HFF-Myc (cell line): ENCODE results near the gene PCBD2.
"Not testable (repeated sequence)": the region's sequence is repeated elsewhere in the genome, so short reads cannot be mapped to it uniquely, and the experiment has no call there.

ENCODE experiments used
- DNase-seq: peaks from one replicate; pipeline ENCODE4 v3.0.0-alpha.2; 2011; ENCODE audit warnings: low read depth; ENCODE audit errors: extremely low read depth
- H3K4me3 ChIP-seq: replicated peaks from 2 replicates; pipeline ENCODE4 v1.5.1; 2011; ENCODE audit warnings: low read depth, mild to moderate bottlenecking, control low read depth, low read length
- CTCF ChIP-seq: IDR thresholded peaks from 2 replicates; pipeline ENCODE4 v1.5.1; 2012; ENCODE audit warnings: mild to moderate bottlenecking, low read depth, low read length, control low read depth; ENCODE audit errors: missing control alignments

Gene PCBD2

DNA sequence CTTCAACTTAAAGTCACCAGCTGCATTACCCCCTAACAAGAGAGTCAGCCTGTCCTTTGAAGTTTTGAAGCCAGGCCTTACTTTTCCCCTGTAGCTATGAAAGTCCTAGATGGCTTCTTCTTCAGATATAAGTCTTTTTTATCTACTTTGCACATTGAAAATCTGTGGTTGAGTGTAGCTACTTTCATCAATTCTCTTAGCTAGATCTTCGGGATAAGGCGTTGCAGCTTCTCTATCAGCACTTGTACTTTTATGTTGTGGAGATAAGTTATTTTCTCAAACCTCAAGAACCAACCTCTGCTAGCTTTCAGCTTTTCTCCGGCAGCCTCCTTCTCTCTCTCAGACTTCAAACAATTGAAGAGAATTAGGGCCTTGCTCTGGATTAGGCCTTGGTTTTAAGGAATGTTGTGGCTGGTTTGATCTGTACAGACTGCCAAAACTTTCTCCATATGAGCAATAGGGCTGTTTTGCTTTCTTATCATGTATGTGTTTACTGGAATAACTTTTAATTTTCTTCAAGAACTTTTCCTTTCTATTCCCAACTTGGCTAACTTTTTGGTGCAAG lies 84.4 kb downstream of the PCBD2 start:
- DNase-seq: no peak
- no peak overlapping the region for H3K4me3 ChIP-seq
- no peak for TF ChIP-seq CTCF

GRCh38 chr5:134990183-134990582 lies 85.3 kb downstream of the PCBD2 start:
- not testable (repeated sequence) for DNase-seq, H3K4me3 ChIP-seq

DNA sequence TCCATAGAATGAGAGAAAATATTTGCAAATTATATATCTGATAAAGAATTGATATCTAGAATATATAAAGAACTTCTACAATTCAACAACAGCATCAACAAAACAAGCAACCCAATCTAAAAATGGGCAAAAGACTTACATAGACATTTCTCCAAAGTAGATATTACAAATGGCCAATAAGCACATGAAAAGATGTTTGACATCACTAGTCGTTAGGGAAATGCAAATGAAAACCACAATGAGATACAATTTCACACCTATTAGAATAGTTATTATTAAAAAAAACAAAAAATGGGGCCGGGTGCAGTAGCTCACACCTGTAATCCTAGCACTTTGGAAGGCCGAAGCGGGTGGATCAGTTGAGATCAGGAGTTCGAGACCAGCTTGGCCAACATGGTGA lies 87.2 kb downstream of the PCBD2 start:
- TF ChIP-seq CTCF: no peak
- DNase-seq: no peak
- H3K4me3 ChIP-seq: no peak overlapping the region

DNA sequence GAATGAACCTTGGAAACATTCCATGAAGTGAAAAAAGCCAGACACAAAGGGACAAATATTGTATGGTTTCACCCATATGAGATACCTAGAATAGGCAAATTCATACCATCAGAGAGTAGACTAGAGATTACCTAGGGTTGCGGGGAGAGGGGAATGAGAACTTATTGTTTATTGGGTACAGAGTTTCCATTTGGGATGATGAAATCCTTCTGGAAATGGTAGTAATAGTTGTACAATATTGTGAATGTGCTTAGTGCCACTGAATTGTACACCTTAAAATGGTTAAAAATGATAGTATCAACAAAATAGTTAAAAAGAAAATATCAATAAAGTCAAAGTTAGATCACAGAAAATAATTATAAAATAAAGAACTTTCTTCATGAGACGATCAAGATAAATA lies 88.2 kb downstream of the PCBD2 start:
- DNase-seq: no peak
- H3K4me3 ChIP-seq: no peak overlapping the region
- TF ChIP-seq CTCF: no peak

GRCh38 chr5:134994560-134995156 lies 89.7 kb downstream of the PCBD2 start:
- DNase-seq: no peak
- TF ChIP-seq CTCF: no peak
- H3K4me3 ChIP-seq: no peak overlapping the region

- DNase-seq: no peak
- no peak overlapping the region for H3K4me3 ChIP-seq
- no peak for TF ChIP-seq CTCF
Observed at GRCh38 chr5:134995850-134996402, 91.0 kb downstream of the PCBD2 start.

GRCh38 chr5:134997015-134997414 lies 92.1 kb downstream of the PCBD2 start:
- no peak overlapping the region for H3K4me3 ChIP-seq
- DNase-seq: no peak
- no peak for TF ChIP-seq CTCF

DNA sequence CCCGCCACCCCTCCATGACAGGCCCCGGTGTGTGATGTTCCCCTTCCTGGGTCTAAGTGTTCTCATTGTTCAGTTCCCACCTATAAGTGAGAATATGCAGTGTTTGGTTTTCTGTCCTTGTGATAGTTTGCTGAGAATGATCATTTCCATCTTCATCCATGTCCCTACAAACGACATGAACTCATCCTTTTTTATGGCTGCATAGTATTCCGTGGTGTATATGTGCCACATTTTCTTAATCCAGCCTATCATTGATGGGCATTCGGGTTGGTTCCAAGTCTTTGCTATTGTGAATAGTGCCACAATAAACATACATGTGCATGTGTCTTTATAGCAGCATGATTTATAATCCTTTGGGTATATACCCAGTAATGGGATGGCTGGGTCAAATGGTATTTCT lies 93.1 kb downstream of the PCBD2 start:
- DNase-seq, H3K4me3 ChIP-seq: not testable (repeated sequence)
